ENCODE data around the gene LOXL3. TPM values are rescaled to one million over a fixed set of nuclear protein-coding genes. Genes with fewer than 3 reads are reported as not detected.

Gene LOXL3
- total RNA-seq, 2 experiments from 2014 or later = 0.21 to 0.98 TPM

- POLR2A ChIA-PET = interaction anchor here (0.6 kb wide), 1 partner anchor 206 kb away, joined by 4 read pairs; no protein-coding TSS in a partner anchor
- no peaks in the 10 kb centered on the region for H3K9me3 ChIP-seq (ENCODE audit: low read length)
- peak within 1 kb of the TSS; percentile 14; the same call in 1 of the 2 replicates for H3K4me2 ChIP-seq (ENCODE audit: low read length)
- no peaks in the 10 kb centered on the region for H3K79me2 ChIP-seq (ENCODE audit: insufficient read depth, low read depth, low read length)
- no peak within 1 kb of the TSS for H3K27ac ChIP-seq (ENCODE audit: low read depth, low read length, poor library complexity, severe bottlenecking)
- no peak within 1 kb of the TSS for H3K4me3 ChIP-seq (ENCODE audit: low read depth, low read length, poor library complexity, severe bottlenecking)
- H3K4me1 ChIP-seq (ENCODE audit: insufficient read depth, low read length, poor library complexity, severe bottlenecking) = no peaks in the 10 kb centered on the region
- H3K9me2 ChIP-seq (ENCODE audit: insufficient read depth, low read length) = no peaks in the 10 kb centered on the region
- H3K36me3 ChIP-seq (ENCODE audit: insufficient read depth, low read length) = no peaks in the 10 kb centered on the region
- TF ChIP-seq EZH2phosphoT487 (IDR thresholded peaks at IDR 0.05; ENCODE audit: borderline replicate concordance, low read depth, low read length) (no peak), CTCF (conservative IDR thresholded peaks at IDR 0.05; ENCODE audit: low read length) (no peak)
- BruUV-seq (replicated peaks) = no TSS peak
- CTCF ChIA-PET (ENCODE audit: unreplicated experiment) = no interaction called here
- intact Hi-C loops (cut with micrococcal nuclease; ENCODE audit: unreplicated experiment) = no loop called here
- H2AFZ ChIP-seq (ENCODE audit: low read length) = no peak within 1 kb of the TSS
- no peaks in the 10 kb centered on the region for H4K20me1 ChIP-seq (ENCODE audit: insufficient read depth, low read length)
- no peak for DNase-seq (ENCODE audit: low spot score)
Measured at GRCh38 chr2:74514368-74515270, 39.1 kb downstream of the LOXL3 start, which contains the start of gene TLX2. TLX2 (plus strand) TSS chr2:74514450; CDS start chr2:74514807, 357 bp downstream.

- no peaks in the 10 kb centered on the region for H3K9me2 ChIP-seq (ENCODE audit: insufficient read depth, low read length)
- no peak overlapping the region for H3K27ac ChIP-seq (ENCODE audit: low read depth, low read length, poor library complexity, severe bottlenecking)
- ChIA-PET CTCF (ENCODE audit: unreplicated experiment) (no interaction called here), POLR2A (interaction anchor here (0.6 kb wide), 1 partner anchor 205 kb away, joined by 4 read pairs; no protein-coding TSS in a partner anchor)
- no TSS peak for BruUV-seq (replicated peaks)
- H2AFZ ChIP-seq (ENCODE audit: low read length) = no peak overlapping the region
- intact Hi-C loops (cut with micrococcal nuclease; ENCODE audit: unreplicated experiment) = no loop called here
- H3K36me3 ChIP-seq (ENCODE audit: insufficient read depth, low read length) = no peaks in the 10 kb centered on the region
- H3K79me2 ChIP-seq (ENCODE audit: insufficient read depth, low read depth, low read length) = no peaks in the 10 kb centered on the region
- H3K9me3 ChIP-seq (ENCODE audit: low read length) = no peaks in the 10 kb centered on the region
- H3K4me3 ChIP-seq (ENCODE audit: low read depth, low read length, poor library complexity, severe bottlenecking) = no peak overlapping the region
- no peaks in the 10 kb centered on the region for H4K20me1 ChIP-seq (ENCODE audit: insufficient read depth, low read length)
- H3K4me2 ChIP-seq (ENCODE audit: low read length) = peak overlapping the region; percentile 14; the same call in 1 of the 2 replicates
- TF ChIP-seq EZH2phosphoT487 (IDR thresholded peaks at IDR 0.05; ENCODE audit: borderline replicate concordance, low read depth, low read length) = peak; percentile 82; the same call in 1 of the 2 replicates
- no peak for TF ChIP-seq CTCF (conservative IDR thresholded peaks at IDR 0.05; ENCODE audit: low read length)
- DNase-seq (ENCODE audit: low spot score) = no peak
- H3K4me1 ChIP-seq (ENCODE audit: insufficient read depth, low read length, poor library complexity, severe bottlenecking) = no peaks in the 10 kb centered on the region
Measured at GRCh38 chr2:74513605-74514367, 40.0 kb downstream of the LOXL3 start.
